Thyroid gland (tissue), 4 donors: Measurements from ENCODE around the gene CNDP1. TPM values are rescaled to one million over a fixed set of nuclear protein-coding genes. Genes with fewer than 3 reads are reported as not detected.

Source experiments
- DNase-seq, 2 donors: peaks; one replicate each; pipeline ENCODE4 v3.0.0-alpha.2; 2019
- H3K27ac ChIP-seq, 3 donors: fragments of 200-600 bp; sonication (generic); 1 replicate in 2 of 3; 2 replicates in 1 of 3; pipeline ENCODE4 v1.5.1; 2016 to 2019; ENCODE audit warnings: mild to moderate bottlenecking in 1 of 3, moderate library complexity in 1 of 3
- H3K27me3 ChIP-seq: fragments of 200-600 bp; sonication (generic); one replicate; pipeline ENCODE4 v1.5.1; 2019
- H3K36me3 ChIP-seq, 2 donors: fragments of 200-600 bp; sonication (generic); one replicate each; pipeline ENCODE4 v1.5.1; 2016 to 2019
- H3K4me1 ChIP-seq, 2 donors: fragments of 200-600 bp; sonication (generic); one replicate each; pipeline ENCODE4 v1.5.1; 2017 to 2019
- H3K4me3 ChIP-seq, 3 donors: fragments of 200-600 bp; sonication (generic); replicated peaks in 1 of 3; 1 replicate in 2 of 3; 2 replicates in 1 of 3; pipeline ENCODE4 v1.5.1; 2016; ENCODE audit warnings: mild to moderate bottlenecking in 1 of 3
- H3K9me3 ChIP-seq: fragments of 200-600 bp; sonication (generic); one replicate; pipeline ENCODE4 v1.5.1; 2017
- CTCF ChIP-seq, 6 experiments: fragments of 200-600 bp in 3 of 6; fragments of 450-650 bp in 3 of 6; sonication (generic) in 3 of 6; IDR thresholded peaks; one replicate each; pipeline ENCODE4 v1.5.1; 2016 to 2019; ENCODE audit warnings: antibody characterized with exemption in 6 of 6, mild to moderate bottlenecking in 2 of 6, inconsistent platforms in 1 of 6, moderate library complexity in 1 of 6
- POLR2A ChIP-seq, 2 donors: fragments of 450-650 bp; IDR thresholded peaks; one replicate each; pipeline ENCODE4 v1.6.1; 2017; ENCODE audit warnings: antibody characterized with exemption in 2 of 2, mild to moderate bottlenecking in 2 of 2, moderate library complexity in 1 of 2
- WGBS, 2 donors: methylation state at CpG; one replicate each; pipeline ENCODE4 v1.1.5; 2017; 5-methylcytosine and 5-hydroxymethylcytosine counted together
- intact Hi-C: fragments of 100-400 bp; cut with DNase I; formaldehyde crosslinking; loops from one replicate; pipeline ENCODE4 v1.15.1; 2023
- total RNA-seq, 4 donors: library from RNA; depleted of rRNA; stranded (reverse); fragments of >200 nt; gene quantifications; one replicate each; pipeline ENCODE4 v1.2.3, GENCODE V29; 2016

The CNDP1 gene
- total RNA-seq, 4 donors from 2014 or later = 0.25 to 1.0 TPM; not detected in 2

- intact Hi-C loops = loop anchor here (5.0 kb wide), 1 partner anchor 354 kb away; no protein-coding TSS in a partner anchor
- 96 to 98% methylated on average over 6 of the region's 6 CpGs for WGBS, 2 donors
- H3K36me3 ChIP-seq = no peaks in the 10 kb centered on the region
- H3K4me1 ChIP-seq = peaks cover 4 to 10% of the 10 kb centered on the region in 2 donors
- H3K27me3 ChIP-seq = no peaks in the 10 kb centered on the region
- H3K4me3 ChIP-seq = no peak overlapping the region
- DNase-seq = no peak
- no peaks in the 10 kb centered on the region for H3K9me3 ChIP-seq
- TF ChIP-seq POLR2A (IDR thresholded peaks at IDR 0.05) (no peak), CTCF (IDR thresholded peaks at IDR 0.05) (peak in 1 of 6 experiments; percentile 2)
- H3K27ac ChIP-seq = no peak overlapping the region
These were observed 16.6 kb downstream of the CNDP1 start for GRCh38 chr18:74550886-74551285.

- no peak overlapping the region for H3K27ac ChIP-seq
- intact Hi-C loops = loop anchor here (5.0 kb wide), 1 partner anchor 354 kb away; no protein-coding TSS in a partner anchor
- no peaks in the 10 kb centered on the region for H3K9me3 ChIP-seq
- no peaks in the 10 kb centered on the region for H3K36me3 ChIP-seq
- no peak overlapping the region for H3K4me3 ChIP-seq
- DNase-seq = no peak
- H3K27me3 ChIP-seq = no peaks in the 10 kb centered on the region
- no peak for TF ChIP-seq POLR2A (IDR thresholded peaks at IDR 0.05)
- TF ChIP-seq CTCF (IDR thresholded peaks at IDR 0.05) = no peak
- 51 to 72% methylated on average over 3 of the region's 3 CpGs for WGBS, 2 donors
- H3K4me1 ChIP-seq = peaks cover 4 to 10% of the 10 kb centered on the region in 2 donors
These were observed 17.2 kb downstream of the CNDP1 start for GRCh38 chr18:74551452-74551851.

GRCh38 chr18:74551936-74552555 lies 17.7 kb downstream of the CNDP1 start:
- Histone ChIP-seq H3K4me1 (peaks cover under 1 to 9% of the 10 kb centered on the region in 2 donors), H3K27ac (no peak overlapping the region), H3K4me3 (no peak overlapping the region), H3K27me3 (no peaks in the 10 kb centered on the region), H3K36me3 (no peaks in the 10 kb centered on the region), H3K9me3 (no peaks in the 10 kb centered on the region)
- peak; percentile 89 for DNase-seq
- 24 to 27% methylated on average over 5 of the region's 5 CpGs for WGBS, 2 donors
- intact Hi-C loops = loop anchor here (5.0 kb wide), 1 partner anchor 355 kb away; no protein-coding TSS in a partner anchor
- peak; percentile 66 to 85 (median 80) for TF ChIP-seq CTCF (IDR thresholded peaks at IDR 0.05)
- TF ChIP-seq POLR2A (IDR thresholded peaks at IDR 0.05) = no peak

- Histone ChIP-seq H3K9me3 (no peaks in the 10 kb centered on the region), H3K4me1 (peaks cover 4 to 15% of the 10 kb centered on the region in 2 donors), H3K27ac (no peak overlapping the region), H3K4me3 (no peak overlapping the region), H3K27me3 (no peaks in the 10 kb centered on the region), H3K36me3 (no peaks in the 10 kb centered on the region)
- TF ChIP-seq CTCF (IDR thresholded peaks at IDR 0.05) = no peak
- TF ChIP-seq POLR2A (IDR thresholded peaks at IDR 0.05) = no peak
- DNase-seq = no peak
- 88 to 92% methylated on average over 11 of the region's 11 CpGs for WGBS, 2 donors
- intact Hi-C loops = no loop called here
These were observed 21.8 kb downstream of the CNDP1 start for GRCh38 chr18:74556126-74556525.

GRCh38 chr18:74558096-74558495 lies 23.8 kb downstream of the CNDP1 start:
- intact Hi-C loops = no loop called here
- H3K9me3 ChIP-seq = no peaks in the 10 kb centered on the region
- H3K27me3 ChIP-seq = no peaks in the 10 kb centered on the region
- H3K4me3 ChIP-seq = no peak overlapping the region
- no peak for TF ChIP-seq POLR2A (IDR thresholded peaks at IDR 0.05)
- TF ChIP-seq CTCF (IDR thresholded peaks at IDR 0.05) = no peak
- H3K27ac ChIP-seq = no peak overlapping the region
- H3K4me1 ChIP-seq = peaks cover 4 to 20% of the 10 kb centered on the region in 2 donors
- peak; percentile 63 to 70 for DNase-seq
- no peaks in the 10 kb centered on the region for H3K36me3 ChIP-seq
- 56 to 73% methylated on average over 4 of the region's 4 CpGs for WGBS, 2 donors
